AG08395 (cell line): ENCODE results near the gene MYH16.
"Not testable (repeated sequence)": the region's sequence is repeated elsewhere in the genome, so short reads cannot be mapped to it uniquely, and the experiment has no call there.

Experiments
- DNase-seq: peaks from one replicate; pipeline ENCODE4 v3.0.0; 2012; ENCODE audit warnings: mixed read lengths, low spot score

MYH16 gene

GRCh38 chr7:99355098-99355497 lies 82.5 kb downstream of the MYH16 start:
- DNase-seq = no peak

- DNase-seq = no peak
Measured at GRCh38 chr7:99357701-99358490, 85.3 kb downstream of the MYH16 start.

GRCh38 chr7:99358521-99358920 lies 85.9 kb downstream of the MYH16 start:
- not testable (repeated sequence) for DNase-seq

- no peak for DNase-seq
Measured at GRCh38 chr7:99359465-99360154, 87.0 kb downstream of the MYH16 start.
